HUES6 (cell line): ENCODE results near the gene CTSZ.

Experiments
- H3K27ac ChIP-seq: 2 replicates; pipeline ENCODE4 v1.7.0; 2013; ENCODE audit warnings: low read depth, mild to moderate bottlenecking, low read length, inconsistent platforms
- H3K27me3 ChIP-seq: 2 replicates; pipeline ENCODE4 v1.6.1; 2013; ENCODE audit warnings: low read length; ENCODE audit not compliant: control insufficient read depth, insufficient read depth
- H3K36me3 ChIP-seq: 2 replicates; pipeline ENCODE4 v1.6.1; 2013; ENCODE audit warnings: low read length; ENCODE audit not compliant: control insufficient read depth, insufficient read depth
- H3K4me1 ChIP-seq: 2 replicates; pipeline ENCODE4 v1.6.1; 2013; ENCODE audit warnings: low read length; ENCODE audit not compliant: control insufficient read depth, insufficient read depth
- H3K4me3 ChIP-seq: 2 replicates; pipeline ENCODE4 v1.5.1; 2013; ENCODE audit warnings: low read depth, low read length
- H3K9ac ChIP-seq: one replicate; pipeline ENCODE4 v1.6.1; 2013; ENCODE audit warnings: mild to moderate bottlenecking, low read length
- H3K9me3 ChIP-seq: 2 replicates; pipeline ENCODE4 v1.6.1; 2013; ENCODE audit warnings: low read depth, low read length; ENCODE audit not compliant: control insufficient read depth, insufficient read depth

CTSZ gene

DNA sequence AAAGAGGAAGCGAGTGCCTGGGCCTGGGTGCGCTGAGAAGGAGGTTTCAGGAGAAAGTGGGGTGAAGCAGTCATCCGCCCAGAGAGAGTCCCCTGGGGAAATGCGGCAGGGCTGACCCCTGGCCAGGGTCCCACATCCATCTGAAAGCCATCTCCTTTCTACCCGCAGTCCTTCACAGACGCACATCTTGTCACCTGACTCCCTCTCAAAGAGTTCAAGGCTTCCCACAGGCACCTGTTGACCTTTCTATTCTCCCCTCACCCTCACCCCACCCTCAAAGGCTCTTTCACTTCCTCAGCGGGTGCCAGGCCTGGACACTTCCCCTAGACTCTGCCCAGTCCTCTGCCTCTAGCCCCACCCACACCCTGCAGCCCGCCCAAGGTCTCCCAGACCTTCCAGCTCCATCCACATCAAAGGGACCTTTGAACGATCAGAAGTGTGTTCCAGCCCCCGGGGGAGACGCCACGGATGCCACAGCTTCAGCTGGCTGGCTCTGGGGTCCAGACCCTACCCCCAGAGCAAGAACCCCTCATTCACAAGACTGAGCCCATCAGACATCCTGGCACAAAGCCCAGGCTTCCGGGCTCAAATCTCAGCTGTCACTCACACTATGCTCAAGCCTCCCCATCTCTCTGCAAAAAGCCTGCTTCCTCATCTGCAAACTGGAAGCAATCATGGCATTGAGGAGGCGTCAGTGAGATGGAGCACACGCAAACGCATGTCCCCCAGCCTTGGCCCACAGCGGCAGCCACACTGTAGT is 2.1 kb downstream of the CTSZ start:
- H3K27ac ChIP-seq: no peak overlapping the region
- H3K9me3 ChIP-seq: no peaks in the 10 kb centered on the region
- peaks cover 6% of the 10 kb centered on the region; the same call in 1 of the 2 replicates for H3K36me3 ChIP-seq
- peaks cover 36% of the 10 kb centered on the region for H3K27me3 ChIP-seq
- H3K4me3 ChIP-seq: no peak overlapping the region
- H3K4me1 ChIP-seq: peaks cover 10% of the 10 kb centered on the region
- H3K9ac ChIP-seq: no peak overlapping the region

DNA sequence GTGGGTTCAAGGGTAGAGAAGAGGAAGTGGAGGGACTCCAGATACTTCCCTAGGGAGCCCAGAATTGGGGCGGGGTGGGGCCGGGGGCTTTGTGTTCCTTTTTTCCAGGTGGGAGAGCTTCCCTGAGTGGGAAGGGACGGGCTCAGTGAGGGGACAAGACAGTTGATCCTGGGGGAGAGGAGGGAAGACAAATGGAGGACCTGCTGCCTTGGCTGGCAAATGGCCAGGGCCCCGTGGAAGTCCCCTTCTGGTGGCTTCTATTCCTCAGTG is 2.6 kb downstream of the CTSZ start:
- Histone ChIP-seq H3K4me3 (no peak overlapping the region), H3K27me3 (peaks cover 33% of the 10 kb centered on the region), H3K36me3 (peaks cover 6% of the 10 kb centered on the region; the same call in 1 of the 2 replicates), H3K9me3 (no peaks in the 10 kb centered on the region), H3K9ac (no peak overlapping the region), H3K4me1 (peaks cover 10% of the 10 kb centered on the region), H3K27ac (no peak overlapping the region)

DNA sequence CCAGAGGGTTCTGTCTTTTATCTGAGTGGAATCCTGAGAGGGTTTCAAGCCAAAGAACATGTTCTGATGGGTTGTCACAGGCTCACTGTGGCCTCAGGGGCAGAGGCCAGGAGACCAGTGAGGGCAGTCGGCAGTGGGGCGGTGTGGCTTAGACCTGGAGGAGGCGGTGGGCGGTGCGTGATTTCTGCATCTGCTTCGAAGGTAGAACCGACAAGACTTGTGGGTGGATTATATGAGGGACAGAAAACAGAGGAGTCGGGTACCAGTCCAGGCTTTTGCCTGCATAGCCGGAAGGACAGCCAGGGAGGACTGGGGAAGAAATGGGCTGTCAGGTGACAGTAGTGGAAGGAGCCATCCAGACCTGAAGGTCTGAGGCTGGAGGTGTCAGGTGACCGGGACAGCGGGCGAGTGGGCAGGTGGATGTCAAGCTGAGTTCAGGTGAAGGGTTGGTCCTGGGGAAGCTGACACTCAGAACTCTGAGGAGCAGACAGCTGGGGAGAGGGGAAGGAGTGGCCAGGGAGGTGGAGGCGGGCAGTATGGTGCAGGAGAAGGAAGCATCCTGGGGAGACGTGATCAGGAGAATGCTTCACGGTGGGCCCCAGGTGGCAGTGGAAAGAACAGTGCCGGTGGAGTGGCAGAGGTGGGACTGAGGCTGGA is 3.1 kb downstream of the CTSZ start:
- H3K4me3 ChIP-seq: no peak overlapping the region
- no peak overlapping the region for H3K9ac ChIP-seq
- peaks cover 10% of the 10 kb centered on the region; the same call in 1 of the 2 replicates for H3K36me3 ChIP-seq
- peaks cover 29% of the 10 kb centered on the region for H3K27me3 ChIP-seq
- no peaks in the 10 kb centered on the region for H3K9me3 ChIP-seq
- peaks cover 10% of the 10 kb centered on the region for H3K4me1 ChIP-seq
- H3K27ac ChIP-seq: no peak overlapping the region

DNA sequence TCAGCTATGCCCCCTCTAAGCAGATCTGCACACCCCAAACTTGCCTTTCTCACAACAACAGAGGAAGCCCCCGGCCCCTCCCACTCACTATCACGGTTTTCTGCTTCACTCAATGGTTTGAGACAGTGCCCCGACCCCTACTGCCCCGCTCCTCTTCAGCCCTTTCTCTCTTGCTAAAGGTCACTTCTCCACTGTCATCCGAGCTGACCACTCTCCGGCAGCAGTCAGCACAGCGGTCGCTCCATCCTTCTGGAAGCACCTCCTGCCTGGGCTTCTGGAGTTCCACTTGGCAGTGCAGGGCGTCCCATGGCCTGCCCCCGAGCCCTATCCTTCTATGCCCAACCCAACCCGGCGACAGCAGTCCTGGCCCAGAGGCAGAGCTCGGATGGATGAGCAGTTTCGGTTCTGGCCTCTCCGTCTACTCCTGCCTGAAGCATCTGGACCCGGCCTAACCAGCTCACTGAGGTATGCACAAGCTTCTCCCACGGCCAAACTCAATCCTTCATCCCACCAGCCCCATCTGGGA is 4.1 kb downstream of the CTSZ start:
- peaks cover 19% of the 10 kb centered on the region for H3K27me3 ChIP-seq
- H3K9me3 ChIP-seq: no peaks in the 10 kb centered on the region
- H3K4me3 ChIP-seq: no peak overlapping the region
- H3K36me3 ChIP-seq: peaks cover 10% of the 10 kb centered on the region; the same call in 1 of the 2 replicates
- H3K27ac ChIP-seq: no peak overlapping the region
- H3K9ac ChIP-seq: no peak overlapping the region
- peaks cover 10% of the 10 kb centered on the region for H3K4me1 ChIP-seq

DNA sequence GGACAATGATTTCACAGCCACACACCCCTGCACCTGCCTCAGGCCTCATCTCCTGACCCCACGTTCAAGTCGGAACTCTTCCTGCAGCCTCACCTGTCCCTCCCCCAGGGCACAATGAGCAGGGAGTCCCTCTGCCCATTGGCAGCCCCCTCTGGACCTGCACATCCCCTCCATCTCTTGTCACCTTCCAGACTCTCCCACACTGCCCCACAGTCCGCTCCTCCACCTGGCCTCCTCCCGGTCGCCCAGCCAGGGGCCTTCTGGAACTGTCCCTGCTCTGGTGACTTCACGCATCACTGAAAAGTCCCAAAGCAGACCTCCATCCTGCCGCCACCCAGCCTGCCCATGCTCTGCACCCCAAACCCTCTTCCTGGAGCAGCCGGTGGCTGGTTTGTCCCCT is 4.7 kb downstream of the CTSZ start:
- H3K9ac ChIP-seq: no peak overlapping the region
- no peak overlapping the region for H3K4me3 ChIP-seq
- peaks cover 10% of the 10 kb centered on the region for H3K4me1 ChIP-seq
- H3K27ac ChIP-seq: no peak overlapping the region
- H3K27me3 ChIP-seq: peaks cover 13% of the 10 kb centered on the region
- H3K36me3 ChIP-seq: peaks cover 15% of the 10 kb centered on the region
- H3K9me3 ChIP-seq: no peaks in the 10 kb centered on the region

DNA sequence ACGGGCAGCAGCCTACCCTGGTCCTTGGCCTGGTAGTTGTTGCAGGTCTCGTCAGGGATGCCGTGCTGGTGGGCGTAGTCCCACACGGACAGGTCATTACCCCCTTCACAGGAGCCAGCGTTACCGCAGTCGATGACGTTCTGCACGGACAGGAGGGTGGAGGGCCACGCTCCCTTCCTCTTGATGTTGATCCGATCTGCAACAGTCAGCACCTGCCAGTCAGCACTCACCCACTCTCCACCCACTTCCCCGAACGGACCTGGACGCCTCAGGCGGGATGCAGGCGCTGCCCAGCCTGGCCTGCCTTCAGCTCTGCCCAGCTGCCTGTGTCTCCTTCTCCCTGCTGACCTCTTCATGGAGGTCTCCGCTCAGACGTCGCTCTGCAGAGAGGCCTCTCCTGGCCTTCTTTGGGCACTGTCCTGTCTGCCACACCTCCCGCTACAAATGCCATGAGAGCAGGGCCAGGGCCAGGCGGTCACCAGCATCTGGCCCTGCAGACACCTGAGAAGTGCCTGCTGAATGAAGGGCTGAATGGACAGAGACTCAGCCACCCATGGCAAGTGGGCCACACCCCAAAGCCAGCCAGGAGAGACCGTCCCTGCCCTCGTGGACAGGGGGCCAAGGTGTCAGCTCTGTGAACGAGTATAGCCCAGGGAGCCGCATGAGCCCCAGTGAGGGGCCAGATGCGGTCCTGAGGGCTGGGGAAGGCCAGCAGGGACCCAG is 5.4 kb downstream of the CTSZ start:
- no peaks in the 10 kb centered on the region for H3K9me3 ChIP-seq
- peaks cover 12% of the 10 kb centered on the region for H3K27me3 ChIP-seq
- no peak overlapping the region for H3K4me3 ChIP-seq
- no peak overlapping the region for H3K27ac ChIP-seq
- peaks cover 9% of the 10 kb centered on the region for H3K4me1 ChIP-seq
- no peak overlapping the region for H3K9ac ChIP-seq
- H3K36me3 ChIP-seq: peaks cover 20% of the 10 kb centered on the region

DNA sequence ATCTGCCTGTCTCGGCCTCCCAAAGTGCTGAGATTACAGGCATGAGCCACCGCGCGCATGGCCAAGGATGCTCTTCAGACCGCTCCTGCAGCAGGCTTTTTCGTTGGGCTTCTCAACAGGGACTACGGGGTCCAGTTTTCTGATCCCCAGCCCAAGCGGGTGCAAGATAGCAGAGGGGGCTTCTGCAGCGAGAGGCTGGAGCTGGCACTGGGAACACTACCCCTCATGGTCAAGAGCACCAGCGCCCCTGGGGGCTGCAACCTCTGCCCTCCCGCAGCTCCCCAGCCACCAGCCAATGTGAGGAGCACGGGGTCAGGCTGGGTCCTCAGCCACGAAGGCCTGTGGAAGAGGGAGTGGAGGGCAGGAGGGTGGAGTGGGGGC is 6.0 kb downstream of the CTSZ start:
- H3K4me3 ChIP-seq: no peak overlapping the region
- peaks cover 3% of the 10 kb centered on the region; the same call in 1 of the 2 replicates for H3K4me1 ChIP-seq
- H3K27ac ChIP-seq: no peak overlapping the region
- no peaks in the 10 kb centered on the region for H3K9me3 ChIP-seq
- peaks cover 25% of the 10 kb centered on the region for H3K36me3 ChIP-seq
- H3K27me3 ChIP-seq: peaks cover 6% of the 10 kb centered on the region
- no peak overlapping the region for H3K9ac ChIP-seq

DNA sequence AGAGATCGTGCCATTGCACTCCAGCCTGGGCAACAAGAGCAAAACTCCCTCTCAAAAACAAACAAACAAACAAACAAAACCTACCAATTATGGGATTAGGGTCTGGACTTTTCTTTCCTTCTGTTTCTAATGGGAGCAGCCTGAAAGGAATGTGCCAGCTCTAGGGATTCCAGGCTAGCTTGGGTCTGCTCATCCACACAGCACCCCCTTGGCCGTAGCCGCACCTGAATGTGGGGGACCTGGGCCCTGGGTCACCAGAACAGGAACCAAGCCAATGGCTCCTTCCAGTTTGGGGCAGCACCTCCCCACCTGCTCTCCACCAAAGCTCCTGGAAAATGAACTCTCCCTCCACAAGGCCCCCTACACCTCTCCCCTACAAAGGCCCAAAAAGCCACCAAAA is 6.7 kb downstream of the CTSZ start:
- Histone ChIP-seq H3K27ac (no peak overlapping the region), H3K9ac (no peak overlapping the region), H3K36me3 (peaks cover 33% of the 10 kb centered on the region), H3K9me3 (no peaks in the 10 kb centered on the region), H3K27me3 (no peaks in the 10 kb centered on the region), H3K4me3 (no peak overlapping the region), H3K4me1 (no peaks in the 10 kb centered on the region)

DNA sequence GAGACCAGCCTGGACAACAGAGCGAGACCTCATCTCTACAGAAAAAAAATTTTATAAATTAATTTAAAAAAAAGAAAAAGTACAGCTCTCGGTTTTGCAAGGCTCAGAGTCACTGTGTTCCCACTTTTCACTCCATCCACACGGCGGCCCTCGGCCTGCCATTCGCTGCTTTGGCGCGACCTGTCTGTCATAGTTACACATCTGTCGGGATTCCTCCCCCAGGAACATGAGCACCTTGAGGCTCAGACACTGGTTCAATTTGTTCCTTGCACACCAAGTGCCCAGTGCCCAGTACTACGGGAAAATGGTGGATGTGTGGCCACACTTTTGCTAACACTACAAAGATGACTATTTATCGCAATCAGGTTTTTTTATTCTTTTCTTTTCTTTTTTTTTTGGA is 8.4 kb downstream of the CTSZ start:
- Histone ChIP-seq H3K9ac (no peak overlapping the region), H3K27ac (no peak overlapping the region), H3K9me3 (no peaks in the 10 kb centered on the region), H3K4me3 (no peak overlapping the region), H3K4me1 (no peaks in the 10 kb centered on the region), H3K27me3 (no peaks in the 10 kb centered on the region), H3K36me3 (peaks cover 49% of the 10 kb centered on the region)

DNA sequence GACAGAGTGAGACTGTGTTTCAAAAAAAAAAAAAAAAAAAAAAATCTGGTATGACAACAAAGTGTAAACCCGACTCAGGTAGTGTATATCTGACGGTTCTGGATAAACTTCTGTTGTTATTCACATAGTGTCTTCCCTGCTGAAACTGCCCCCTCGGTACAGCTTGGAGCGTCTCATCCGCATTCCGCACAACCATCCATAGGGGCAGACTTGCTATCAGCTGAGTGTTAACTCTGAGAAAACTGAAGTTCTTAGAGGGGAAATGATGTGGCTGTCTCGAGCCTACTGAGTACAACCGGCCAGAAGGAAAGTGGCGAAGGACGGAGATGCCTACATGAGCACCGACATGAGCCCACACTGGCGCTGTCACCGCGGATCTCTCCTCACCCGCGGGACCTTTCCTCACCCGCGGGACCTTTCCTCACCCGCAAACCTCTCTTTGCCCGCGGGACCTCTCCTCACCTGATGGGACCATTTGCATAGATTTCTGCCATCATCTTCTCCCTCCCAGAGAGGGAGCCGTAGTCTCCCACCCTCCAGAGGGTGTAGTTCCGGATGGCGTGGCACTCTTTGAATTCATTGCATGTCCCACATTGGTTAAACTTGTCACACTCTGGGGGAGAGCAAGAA is 9.8 kb downstream of the CTSZ start:
- Histone ChIP-seq H3K4me3 (no peak overlapping the region), H3K27me3 (no peaks in the 10 kb centered on the region), H3K9me3 (no peaks in the 10 kb centered on the region), H3K36me3 (peaks cover 63% of the 10 kb centered on the region), H3K9ac (no peak overlapping the region), H3K27ac (no peak overlapping the region), H3K4me1 (no peaks in the 10 kb centered on the region)

DNA sequence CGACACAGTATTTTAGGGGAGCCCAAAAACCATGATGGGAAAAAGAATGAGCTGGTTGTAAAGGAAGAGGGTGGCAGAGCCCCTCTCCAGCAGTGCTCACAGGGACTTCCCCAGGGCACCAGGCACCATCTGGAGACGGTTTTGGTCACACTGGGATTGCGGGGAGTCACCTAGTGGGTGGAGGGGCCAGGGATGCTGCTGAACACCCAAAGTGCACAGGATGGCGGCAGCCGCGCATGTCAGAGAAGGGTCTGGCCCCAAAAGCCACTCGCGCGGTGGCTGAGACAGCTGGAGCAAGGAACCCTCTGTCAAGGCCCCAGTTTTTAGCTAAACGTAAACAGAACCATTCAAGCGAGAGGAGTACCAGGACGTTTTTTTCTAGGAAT is 10.8 kb downstream of the CTSZ start:
- Histone ChIP-seq H3K36me3 (peaks cover 71% of the 10 kb centered on the region), H3K9me3 (no peaks in the 10 kb centered on the region), H3K4me1 (no peaks in the 10 kb centered on the region), H3K9ac (no peak overlapping the region), H3K27me3 (no peaks in the 10 kb centered on the region), H3K4me3 (no peak overlapping the region), H3K27ac (no peak overlapping the region)
